Upper lobe of right lung (tissue), 1 donor: ENCODE data around the gene DHX34. TPM values are rescaled to one million over a fixed set of nuclear protein-coding genes. Genes with fewer than 3 reads are reported as not detected.
A peak's percentile ranks its signal among the peaks of the same experiment; 100 is the strongest.

Experiments used
- ATAC-seq: fragments of 200-7000 bp; cut with Tn5 transposase; one replicate; pipeline ENCODE4 v1.9.1; 2020; ENCODE audit warnings: mild to moderate bottlenecking, moderate library complexity
- DNase-seq: peaks from one replicate; pipeline ENCODE4 v3.0.0-alpha.2; 2020
- H3K27ac ChIP-seq: fragments of 200-600 bp; one replicate; pipeline ENCODE4 v1.8.0; 2022
- H3K27me3 ChIP-seq: fragments of 200-600 bp; one replicate; pipeline ENCODE4 v1.8.0; 2022; ENCODE audit warnings: mild to moderate bottlenecking
- H3K36me3 ChIP-seq: fragments of 200-600 bp; one replicate; pipeline ENCODE4 v1.8.0; 2022
- H3K4me1 ChIP-seq: fragments of 200-600 bp; one replicate; pipeline ENCODE4 v1.8.0; 2022
- H3K4me3 ChIP-seq: fragments of 200-600 bp; one replicate; pipeline ENCODE4 v1.8.0; 2022; ENCODE audit warnings: mild to moderate bottlenecking
- H3K9me3 ChIP-seq: fragments of 200-600 bp; one replicate; pipeline ENCODE4 v1.8.0; 2022
- intact Hi-C: fragments of 100-400 bp; cut with DNase I; formaldehyde crosslinking; loops from one replicate; pipeline ENCODE4 v1.11.0; 2022
- total RNA-seq: library from RNA; stranded (reverse); fragmentation: NEBNext Ultra II Directional; extraction: Animal tissue kit (Norgen Biotek cat#: 25700); gene quantifications from one replicate; pipeline ENCODE4 v1.2.1, GENCODE V29; 2021
- TF ChIP-seq, protein P1 (sequence below): fragments of 200-600 bp; IDR thresholded peaks from one replicate; pipeline ENCODE4 v1.8.0; 2022; ENCODE audit warnings: antibody characterized with exemption
- donor health status: DM: no; HTN: yes; CAD: no; lungs with severe emphysema.

The DHX34 gene
- total RNA-seq, 1 donor from 2014 or later = 15.8 TPM

DNA sequence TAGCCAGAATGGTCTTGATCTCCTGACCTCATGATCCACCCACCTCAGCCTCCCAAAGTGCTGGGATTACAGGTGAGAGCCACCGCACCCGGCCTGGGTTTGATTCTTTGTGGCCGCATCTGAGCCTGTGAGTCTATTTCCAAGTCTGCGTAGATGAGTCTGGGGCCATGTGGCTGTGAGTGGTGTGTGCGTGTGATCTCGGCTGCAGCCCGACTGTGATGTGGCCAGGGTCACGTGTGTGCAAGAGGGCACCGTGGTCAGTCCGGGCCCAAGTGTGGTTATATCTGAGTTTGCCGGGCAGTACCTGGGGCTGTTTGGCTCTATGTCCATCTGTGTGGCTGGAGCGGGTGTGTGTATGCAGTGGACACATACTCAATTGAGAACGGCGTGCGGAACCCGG is 64.8 kb downstream of the DHX34 start:
- peaks cover 17% of the 10 kb centered on the region for H3K27me3 ChIP-seq
- TF ChIP-seq, protein P1, sequence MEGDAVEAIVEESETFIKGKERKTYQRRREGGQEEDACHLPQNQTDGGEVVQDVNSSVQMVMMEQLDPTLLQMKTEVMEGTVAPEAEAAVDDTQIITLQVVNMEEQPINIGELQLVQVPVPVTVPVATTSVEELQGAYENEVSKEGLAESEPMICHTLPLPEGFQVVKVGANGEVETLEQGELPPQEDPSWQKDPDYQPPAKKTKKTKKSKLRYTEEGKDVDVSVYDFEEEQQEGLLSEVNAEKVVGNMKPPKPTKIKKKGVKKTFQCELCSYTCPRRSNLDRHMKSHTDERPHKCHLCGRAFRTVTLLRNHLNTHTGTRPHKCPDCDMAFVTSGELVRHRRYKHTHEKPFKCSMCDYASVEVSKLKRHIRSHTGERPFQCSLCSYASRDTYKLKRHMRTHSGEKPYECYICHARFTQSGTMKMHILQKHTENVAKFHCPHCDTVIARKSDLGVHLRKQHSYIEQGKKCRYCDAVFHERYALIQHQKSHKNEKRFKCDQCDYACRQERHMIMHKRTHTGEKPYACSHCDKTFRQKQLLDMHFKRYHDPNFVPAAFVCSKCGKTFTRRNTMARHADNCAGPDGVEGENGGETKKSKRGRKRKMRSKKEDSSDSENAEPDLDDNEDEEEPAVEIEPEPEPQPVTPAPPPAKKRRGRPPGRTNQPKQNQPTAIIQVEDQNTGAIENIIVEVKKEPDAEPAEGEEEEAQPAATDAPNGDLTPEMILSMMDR = no peak
- no peaks in the 10 kb centered on the region for H3K36me3 ChIP-seq
- H3K4me1 ChIP-seq = no peaks in the 10 kb centered on the region
- H3K27ac ChIP-seq = no peak overlapping the region
- H3K9me3 ChIP-seq = no peaks in the 10 kb centered on the region
- no peak for DNase-seq
- no peak overlapping the region for H3K4me3 ChIP-seq
- ATAC-seq = no peak
- intact Hi-C loops = no loop called here

DNA sequence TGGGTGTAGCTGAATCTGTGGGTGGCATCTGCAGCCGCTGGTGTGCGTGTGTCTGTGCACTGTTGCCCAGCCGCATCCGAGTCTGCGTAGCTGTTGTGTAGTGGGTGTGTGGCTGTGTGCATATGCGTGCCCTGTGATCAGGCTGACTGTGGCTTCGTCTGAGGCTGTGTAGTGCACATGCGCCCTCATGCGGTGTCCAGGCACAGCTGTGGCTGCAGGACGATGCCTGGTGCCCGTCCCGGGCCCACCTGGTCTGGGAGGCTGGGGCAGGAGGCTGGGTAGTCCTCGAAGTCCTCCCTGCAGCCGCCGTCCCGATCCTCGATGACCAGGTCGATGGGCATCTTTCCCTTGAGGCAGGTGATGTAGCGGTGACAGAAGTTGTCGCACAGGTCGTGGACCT is 65.4 kb downstream of the DHX34 start:
- no peaks in the 10 kb centered on the region for H3K9me3 ChIP-seq
- no peak for DNase-seq

DNA sequence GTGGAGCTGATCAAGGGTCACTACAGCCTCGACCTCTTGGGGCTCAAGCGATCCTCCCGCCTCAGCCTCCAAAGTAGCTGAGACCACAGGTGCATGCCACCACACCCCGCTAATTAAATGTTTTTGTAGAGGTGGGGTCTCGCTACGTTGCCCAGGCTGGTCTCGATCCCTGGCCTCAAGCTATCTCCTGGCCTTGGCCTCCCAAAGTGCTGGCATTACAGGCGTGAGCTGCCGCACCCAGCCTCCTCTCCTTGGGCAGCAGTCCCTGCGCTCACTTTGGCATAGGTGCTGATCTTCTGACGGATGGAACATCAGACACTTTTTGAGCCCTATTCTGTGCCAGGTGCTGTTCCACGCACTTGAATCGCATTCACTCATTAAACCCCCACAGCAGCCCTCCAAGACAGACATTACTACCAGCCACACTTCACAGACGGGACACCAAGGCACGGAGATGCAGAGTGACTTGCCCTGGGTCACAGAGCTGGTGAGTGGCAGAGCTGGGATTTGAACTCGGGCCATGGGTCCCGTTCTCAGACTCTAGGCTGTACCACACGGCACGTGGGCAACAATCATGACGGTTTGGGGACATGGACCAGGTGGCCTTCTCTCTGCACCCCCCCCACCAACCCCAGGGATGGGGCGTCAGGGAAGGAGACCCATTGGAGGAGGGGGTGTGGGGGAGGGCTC is 67.0 kb downstream of the DHX34 start:
- Histone ChIP-seq H3K4me3 (no peak overlapping the region), H3K27me3 (peaks cover 30% of the 10 kb centered on the region), H3K4me1 (no peaks in the 10 kb centered on the region), H3K36me3 (no peaks in the 10 kb centered on the region), H3K9me3 (no peaks in the 10 kb centered on the region), H3K27ac (no peak overlapping the region)
- TF ChIP-seq, protein P1 = no peak
- ATAC-seq = no peak
- no peak for DNase-seq
- intact Hi-C loops = no loop called here

More for the DNA sequence above, 65.4 kb downstream of the DHX34 start:
- no peak overlapping the region for H3K27ac ChIP-seq
- no peaks in the 10 kb centered on the region for H3K36me3 ChIP-seq
- ATAC-seq = peak; percentile 12
- no peaks in the 10 kb centered on the region for H3K4me1 ChIP-seq
- intact Hi-C loops = no loop called here
- H3K27me3 ChIP-seq = peaks cover 20% of the 10 kb centered on the region
- TF ChIP-seq, protein P1 = no peak
- no peak overlapping the region for H3K4me3 ChIP-seq

DNA sequence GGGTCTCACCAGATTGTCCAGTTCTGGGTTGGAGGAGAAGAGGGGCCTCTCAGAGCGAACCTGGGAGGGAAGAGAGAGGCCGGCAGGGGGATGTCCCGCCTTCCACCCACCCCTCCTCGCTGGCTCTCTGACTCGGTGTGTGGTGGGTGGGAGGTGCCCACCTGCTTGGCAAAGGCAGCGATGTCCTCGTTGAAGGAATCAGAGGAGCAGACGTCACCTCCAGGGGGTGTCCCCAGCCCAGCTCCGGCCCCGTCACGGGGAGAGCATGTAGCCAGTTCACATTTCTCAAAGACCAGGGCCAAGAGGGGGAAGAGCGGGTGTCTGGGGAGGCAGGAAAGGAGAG is 67.5 kb downstream of the DHX34 start:
- H3K9me3 ChIP-seq = no peaks in the 10 kb centered on the region
- peaks cover 35% of the 10 kb centered on the region for H3K27me3 ChIP-seq
- no peaks in the 10 kb centered on the region for H3K36me3 ChIP-seq
- H3K4me1 ChIP-seq = no peaks in the 10 kb centered on the region
- intact Hi-C loops = no loop called here
- ATAC-seq (no peak), DNase-seq (no peak)
- no peak overlapping the region for H3K4me3 ChIP-seq
- TF ChIP-seq, protein P1 = no peak
- no peak overlapping the region for H3K27ac ChIP-seq

DNA sequence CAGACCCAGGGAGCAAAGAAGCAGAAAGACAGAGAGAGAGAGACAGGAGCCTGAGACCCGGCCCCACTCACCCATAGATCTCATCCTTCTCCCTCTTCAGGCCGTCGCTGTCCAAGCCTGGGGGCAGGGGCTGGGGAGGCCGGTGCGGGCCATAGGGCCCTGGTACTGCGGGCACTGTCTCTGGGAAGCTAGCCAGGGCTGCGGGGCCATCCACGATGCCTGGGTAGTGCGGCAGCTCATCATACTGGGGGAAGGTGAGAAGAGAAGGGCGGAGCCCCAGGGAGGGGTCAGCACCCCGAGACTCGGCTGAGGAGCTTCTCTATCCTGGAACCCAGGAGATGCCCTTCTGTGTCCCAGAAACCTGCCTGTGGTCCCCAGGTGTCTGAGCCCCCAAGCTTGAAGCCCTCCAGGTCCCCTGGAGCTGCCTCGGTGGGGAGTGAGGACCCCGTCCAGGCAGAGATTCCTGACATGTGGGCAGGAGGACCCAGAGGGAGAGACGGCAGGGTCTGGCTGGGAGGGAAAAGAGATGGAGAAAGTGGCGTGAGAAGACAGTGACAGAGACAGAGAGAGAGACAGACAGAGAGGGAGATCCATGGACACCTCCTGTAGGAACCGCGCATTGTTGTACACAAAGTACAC is 68.1 kb downstream of the DHX34 start:
- H3K4me1 ChIP-seq = no peaks in the 10 kb centered on the region
- H3K4me3 ChIP-seq = no peak overlapping the region
- ATAC-seq (no peak), DNase-seq (no peak)
- H3K27me3 ChIP-seq = peaks cover 41% of the 10 kb centered on the region
- TF ChIP-seq, protein P1 = no peak
- H3K9me3 ChIP-seq = no peaks in the 10 kb centered on the region
- intact Hi-C loops = no loop called here
- no peaks in the 10 kb centered on the region for H3K36me3 ChIP-seq
- no peak overlapping the region for H3K27ac ChIP-seq
